Retina (tissue), 1 donor: ENCODE measurements around the gene SPN.
"Not testable (repeated sequence)": the region's sequence is repeated elsewhere in the genome, so short reads cannot be mapped to it uniquely, and the experiment has no call there.

Experiments
- DNase-seq: peaks from one replicate; pipeline ENCODE4 v3.0.0-alpha.2; 2016

The SPN gene

GRCh38 chr16:29708917-29709600, 46.0 kb downstream of the SPN start:
- DNase-seq = no peak

- DNase-seq = not testable (repeated sequence)
These were observed 46.6 kb downstream of the SPN start for GRCh38 chr16:29709657-29710056.

GRCh38 chr16:29710227-29711219, 47.5 kb downstream of the SPN start:
- peak; percentile 61 for DNase-seq

GRCh38 chr16:29712809-29713208, 49.8 kb downstream of the SPN start:
- no peak for DNase-seq

- no peak for DNase-seq
These were observed 51.3 kb downstream of the SPN start for GRCh38 chr16:29714396-29714795.

- no peak for DNase-seq
These were observed 51.9 kb downstream of the SPN start for GRCh38 chr16:29714972-29715371.

- DNase-seq = no peak
These were observed 54.1 kb downstream of the SPN start for GRCh38 chr16:29717113-29717512.

GRCh38 chr16:29719063-29719462, 56.0 kb downstream of the SPN start:
- no peak for DNase-seq
